Stimulated activated CD4-positive, alpha-beta T cell treated with anti-CD3 and anti-CD28 coated beads, Interleukin-2, amount 100 ng/mL, for 24 hours (primary cell): ENCODE results near the gene UBE2E2.

Experiments
- DNase-seq, 2 donors: peaks; one replicate each; pipeline ENCODE4 v3.0.0-alpha.2; 2020

The UBE2E2 gene

GRCh38 chr3:23549148-23549910 lies 346.2 kb downstream of the UBE2E2 start:
- DNase-seq = no peak

- DNase-seq = no peak
Measured at GRCh38 chr3:23550402-23550801, 347.3 kb downstream of the UBE2E2 start.

DNA sequence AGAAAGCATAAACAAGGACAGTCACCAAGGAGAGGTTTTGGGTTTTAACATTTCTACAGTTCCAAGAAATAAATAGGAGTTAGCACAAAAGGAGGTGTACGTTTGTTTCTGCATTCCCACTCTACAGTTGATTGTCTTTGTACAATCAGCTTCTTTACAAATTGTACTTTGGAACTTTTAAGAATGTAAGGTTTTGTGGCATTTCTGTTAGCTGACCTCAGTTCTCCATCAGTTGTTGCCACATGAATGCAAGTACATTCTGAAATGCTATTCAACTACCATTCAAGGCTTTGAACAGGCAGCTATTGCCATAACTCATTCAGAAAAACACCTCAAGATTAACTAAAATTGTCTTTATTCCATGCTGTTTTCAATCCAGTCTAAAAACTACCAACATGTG lies 349.4 kb downstream of the UBE2E2 start:
- no peak for DNase-seq

DNA sequence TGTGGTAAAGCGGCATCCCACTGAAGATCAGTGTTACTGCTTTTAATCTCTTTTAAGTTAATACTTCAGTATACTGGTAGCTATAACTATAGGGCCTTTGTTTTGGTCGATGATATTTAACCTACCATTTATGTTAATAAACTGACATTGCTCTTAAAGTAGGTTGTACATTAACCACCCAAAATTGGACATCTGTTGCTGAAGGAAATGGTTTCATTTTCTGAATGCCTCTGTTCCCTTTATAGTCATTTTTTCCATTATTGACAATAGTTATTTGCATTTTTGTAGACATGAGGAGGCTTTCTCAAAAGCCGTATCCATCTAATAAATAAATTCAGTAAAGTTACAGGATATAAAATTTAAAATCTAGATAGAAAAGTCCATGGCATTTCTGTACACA lies 350.2 kb downstream of the UBE2E2 start:
- DNase-seq = no peak

DNA sequence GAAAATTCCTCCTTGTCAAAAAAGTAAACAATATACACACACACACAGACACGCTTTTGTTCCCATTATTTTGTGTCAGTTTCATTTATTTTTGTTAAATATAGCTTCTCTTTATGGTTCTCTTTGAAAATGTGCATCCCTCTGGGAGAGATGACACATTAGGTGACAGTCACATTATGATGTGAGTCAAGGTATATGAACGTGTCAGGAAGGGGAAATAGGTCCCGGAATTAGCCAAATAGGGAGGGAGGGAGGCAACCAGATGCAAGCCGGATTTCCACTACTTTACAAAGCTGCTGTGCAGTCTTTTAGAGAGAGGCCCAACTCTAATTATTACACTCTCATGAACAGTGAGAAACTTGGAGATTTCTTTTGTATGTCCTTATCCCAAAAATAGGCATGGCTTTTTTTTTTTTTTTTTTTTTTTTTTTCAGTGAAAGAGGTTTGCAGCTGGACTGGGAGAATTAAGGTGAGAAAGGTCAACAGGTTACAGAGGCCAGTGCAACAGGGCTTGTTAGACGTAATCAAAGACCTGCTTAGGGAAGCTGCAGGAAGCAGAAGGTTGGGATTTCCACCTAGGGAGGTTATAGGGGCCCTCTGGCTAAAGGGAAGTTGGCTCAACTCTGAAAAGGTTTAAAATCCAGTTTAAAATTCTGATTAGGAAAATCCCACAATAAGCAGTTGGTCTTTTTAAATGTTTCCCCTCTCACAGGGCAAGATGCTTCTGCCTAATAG lies 362.1 kb downstream of the UBE2E2 start:
- DNase-seq = no peak

DNA sequence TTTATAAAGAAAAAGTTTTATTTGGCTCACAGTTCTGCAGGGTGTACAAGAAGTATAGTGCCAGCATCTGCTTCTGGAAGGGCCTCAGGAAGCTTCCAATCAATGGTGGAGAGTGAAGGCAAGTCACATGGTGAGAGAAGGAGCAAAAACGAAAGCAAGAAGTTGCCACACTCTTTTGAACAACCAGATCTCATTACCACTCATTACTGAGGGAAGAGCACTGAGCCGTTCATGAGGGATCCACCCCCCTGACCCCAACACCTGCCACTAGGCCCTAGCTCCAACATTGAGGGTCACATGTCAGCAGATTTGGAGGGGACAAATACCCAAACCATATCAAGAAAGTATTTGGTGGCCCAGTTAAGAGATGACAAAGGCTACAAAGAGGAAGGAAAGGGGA lies 363.4 kb downstream of the UBE2E2 start:
- no peak for DNase-seq

DNA sequence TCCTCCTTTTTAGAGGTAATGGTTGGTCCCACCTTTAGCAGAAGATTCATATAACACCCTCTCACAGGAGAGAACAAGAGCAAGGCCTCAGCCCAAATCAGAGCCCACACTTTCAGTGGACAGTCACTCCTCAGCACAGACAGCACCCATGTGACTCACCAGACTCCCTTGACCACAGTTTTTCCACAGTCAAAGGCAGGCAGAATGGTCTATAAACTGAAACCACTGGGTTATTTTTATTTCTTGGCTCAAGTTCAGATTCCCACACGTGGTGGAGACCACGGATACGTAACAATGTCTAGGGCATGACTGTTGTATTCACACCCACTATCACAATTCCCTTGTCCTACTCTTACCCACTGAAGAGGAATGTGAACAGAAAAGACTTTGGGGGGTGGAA lies 364.8 kb downstream of the UBE2E2 start:
- DNase-seq = no peak

DNA sequence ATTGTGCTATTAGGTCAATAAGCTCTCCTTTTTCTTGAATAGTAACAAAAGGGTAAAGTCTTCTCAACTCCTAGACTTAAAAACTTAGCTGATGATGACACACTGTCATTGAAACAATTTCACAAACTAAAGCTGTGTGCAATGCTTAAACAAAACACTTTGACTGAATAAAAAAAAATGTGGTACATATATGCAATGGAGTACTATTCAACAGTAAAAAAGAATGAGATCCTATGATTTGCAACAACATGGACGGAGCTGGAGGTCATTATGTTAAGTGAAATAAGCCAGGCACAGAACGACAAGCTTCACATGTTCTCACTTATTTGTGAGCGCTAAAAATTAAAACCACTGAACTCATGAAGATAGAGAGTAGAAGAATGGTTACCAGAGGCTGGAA lies 370.7 kb downstream of the UBE2E2 start:
- no peak for DNase-seq

DNA sequence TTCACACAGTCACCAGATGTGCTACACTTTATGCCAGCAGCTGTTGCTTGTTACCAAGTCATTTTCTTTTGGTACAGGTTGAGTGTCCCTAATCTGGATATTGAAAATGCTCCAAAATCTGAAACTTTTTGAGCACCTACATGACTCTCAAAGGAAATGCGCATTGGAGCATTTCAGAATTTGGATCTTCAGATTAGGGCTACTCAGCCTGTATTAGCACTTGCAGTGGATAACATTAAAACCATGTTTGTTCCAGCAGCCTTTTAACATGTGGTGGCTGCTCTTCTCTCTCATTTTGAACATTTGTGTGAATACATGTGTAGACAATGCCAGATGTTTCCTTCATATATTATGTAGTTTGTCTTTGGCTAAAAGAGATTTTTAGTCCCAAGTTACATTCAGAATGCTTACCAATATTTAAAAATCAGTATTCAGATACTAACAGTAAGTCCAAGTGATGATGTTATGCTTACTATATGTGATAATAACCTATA lies 371.7 kb downstream of the UBE2E2 start:
- DNase-seq = no peak

- DNase-seq = no peak
Measured at GRCh38 chr3:23575697-23576096, 372.6 kb downstream of the UBE2E2 start.

- DNase-seq = no peak
Measured at GRCh38 chr3:23576379-23576959, 373.3 kb downstream of the UBE2E2 start.

DNA sequence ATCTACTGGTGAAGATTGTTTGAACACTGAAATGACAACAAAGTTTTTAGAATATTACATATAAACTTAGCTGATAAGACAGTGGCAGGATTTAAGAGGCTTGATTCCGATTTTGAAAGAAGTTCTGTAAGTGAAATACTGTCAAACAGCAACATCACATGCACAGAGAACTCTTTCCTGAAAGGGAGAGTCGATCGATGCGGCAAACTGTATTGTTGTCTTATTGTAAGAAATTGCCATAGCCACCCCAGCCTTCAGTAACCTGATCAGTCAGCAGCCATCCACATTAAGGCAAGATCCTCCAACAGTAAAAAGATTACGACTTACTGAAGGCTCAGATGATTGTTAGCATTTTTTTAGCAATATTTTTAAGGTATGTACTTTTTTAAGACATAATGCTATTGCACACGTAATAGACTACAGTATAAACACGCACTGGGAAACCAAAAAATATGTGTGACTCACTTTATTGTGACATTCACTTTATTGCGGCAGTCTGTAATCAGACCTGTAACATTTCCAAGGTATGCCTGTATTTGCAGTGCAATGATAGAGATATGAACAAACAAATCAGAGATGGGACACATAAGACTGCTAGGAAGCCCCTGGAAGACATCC lies 377.1 kb downstream of the UBE2E2 start:
- no peak for DNase-seq

DNA sequence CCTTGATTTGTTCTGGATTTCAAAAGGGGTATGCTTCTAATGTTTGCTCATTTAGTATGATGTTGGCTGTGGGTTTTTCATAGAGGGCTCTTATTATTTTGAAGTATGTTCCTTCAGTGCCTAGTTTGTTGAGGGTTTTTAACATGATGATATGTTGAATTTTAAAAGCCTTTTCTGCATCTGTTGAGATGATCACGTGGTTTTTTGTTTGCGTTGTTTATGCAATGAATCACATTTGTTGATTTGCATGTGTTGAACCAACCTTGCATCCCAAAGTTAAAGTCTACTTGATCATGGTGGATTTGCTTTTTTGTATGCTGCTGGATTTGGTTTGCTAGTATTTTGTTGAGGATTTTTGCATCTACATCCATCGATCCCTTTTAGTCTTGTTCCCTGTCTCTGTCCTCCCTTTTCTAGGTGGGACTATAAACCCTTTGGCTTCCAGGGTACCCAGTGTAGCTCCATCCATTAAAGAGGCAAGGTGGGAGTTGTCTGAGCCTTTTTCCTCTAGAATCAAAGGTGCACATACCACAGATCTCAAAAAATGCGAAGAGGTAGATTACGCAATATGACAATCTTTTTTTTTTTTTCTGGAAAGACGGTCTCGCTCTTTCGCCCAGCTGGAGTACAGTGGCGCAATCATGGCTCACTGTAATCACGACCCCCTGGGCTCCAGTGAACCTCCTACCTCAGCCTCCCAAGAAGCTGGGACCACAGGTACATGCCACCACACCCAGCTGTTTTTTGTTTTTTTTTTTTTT lies 381.0 kb downstream of the UBE2E2 start:
- DNase-seq = no peak

GRCh38 chr3:23587513-23587912 lies 384.4 kb downstream of the UBE2E2 start:
- no peak for DNase-seq

DNA sequence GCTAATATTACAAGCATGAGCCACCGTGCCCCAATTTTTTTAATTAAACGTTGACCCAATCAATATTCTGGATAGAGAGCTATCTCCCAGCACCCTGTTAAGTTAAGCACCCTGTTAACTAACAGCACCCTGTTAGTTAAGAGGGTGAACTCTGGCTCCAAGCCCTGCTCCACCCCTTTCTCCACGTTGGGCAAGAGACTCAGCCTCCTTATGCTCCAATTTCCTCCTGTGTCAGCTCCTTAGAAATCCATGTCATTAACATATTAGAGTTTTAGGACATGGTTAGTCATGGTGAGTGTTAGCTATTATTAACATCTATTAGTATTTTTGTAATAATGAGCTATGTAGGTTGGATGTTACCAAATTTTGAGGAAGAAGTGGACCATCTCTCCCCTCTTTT lies 385.4 kb downstream of the UBE2E2 start:
- DNase-seq = no peak

- no peak for DNase-seq
Measured at GRCh38 chr3:23589602-23590001, 386.5 kb downstream of the UBE2E2 start.

DNA sequence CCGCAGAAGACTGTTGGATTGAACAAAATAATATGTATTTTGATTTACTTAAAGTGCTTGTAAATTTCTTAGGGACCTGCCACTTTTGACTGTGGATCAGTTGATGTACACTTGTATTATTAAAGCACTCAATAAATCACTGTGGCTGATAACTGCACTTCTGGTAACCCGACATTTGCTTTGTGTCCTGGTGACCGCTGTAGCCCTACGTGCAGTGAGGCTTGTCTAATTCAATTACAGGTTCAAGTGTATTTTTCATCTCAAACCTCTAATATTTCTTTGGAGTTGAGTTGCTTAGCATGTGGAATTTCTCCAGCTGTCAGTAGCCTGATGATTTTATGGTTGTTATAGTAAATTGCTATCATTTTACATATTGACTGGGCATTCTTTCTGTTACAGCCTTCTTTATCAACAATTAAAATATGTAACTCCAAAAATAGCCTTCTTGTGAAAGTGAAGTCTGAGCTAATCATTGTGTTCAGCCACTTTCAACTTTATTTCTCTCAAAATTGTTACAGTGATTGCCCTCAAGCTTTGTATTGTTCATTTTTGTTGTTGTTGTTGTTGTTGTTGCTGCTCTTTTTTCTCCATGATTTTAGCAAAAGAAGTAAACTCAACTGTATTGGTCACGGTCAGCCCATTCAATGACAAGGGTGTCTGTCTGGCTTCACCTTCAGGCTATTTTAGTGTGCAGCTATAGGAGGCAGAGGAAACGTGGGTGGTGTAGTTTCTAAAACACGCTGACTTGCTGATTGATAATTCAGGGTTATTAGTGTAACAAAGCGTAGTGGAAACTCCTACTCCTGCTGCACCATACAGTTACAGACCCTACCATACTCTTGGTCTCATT lies 387.5 kb downstream of the UBE2E2 start:
- no peak for DNase-seq

- no peak for DNase-seq
Measured at GRCh38 chr3:23591374-23591773, 388.2 kb downstream of the UBE2E2 start.

DNA sequence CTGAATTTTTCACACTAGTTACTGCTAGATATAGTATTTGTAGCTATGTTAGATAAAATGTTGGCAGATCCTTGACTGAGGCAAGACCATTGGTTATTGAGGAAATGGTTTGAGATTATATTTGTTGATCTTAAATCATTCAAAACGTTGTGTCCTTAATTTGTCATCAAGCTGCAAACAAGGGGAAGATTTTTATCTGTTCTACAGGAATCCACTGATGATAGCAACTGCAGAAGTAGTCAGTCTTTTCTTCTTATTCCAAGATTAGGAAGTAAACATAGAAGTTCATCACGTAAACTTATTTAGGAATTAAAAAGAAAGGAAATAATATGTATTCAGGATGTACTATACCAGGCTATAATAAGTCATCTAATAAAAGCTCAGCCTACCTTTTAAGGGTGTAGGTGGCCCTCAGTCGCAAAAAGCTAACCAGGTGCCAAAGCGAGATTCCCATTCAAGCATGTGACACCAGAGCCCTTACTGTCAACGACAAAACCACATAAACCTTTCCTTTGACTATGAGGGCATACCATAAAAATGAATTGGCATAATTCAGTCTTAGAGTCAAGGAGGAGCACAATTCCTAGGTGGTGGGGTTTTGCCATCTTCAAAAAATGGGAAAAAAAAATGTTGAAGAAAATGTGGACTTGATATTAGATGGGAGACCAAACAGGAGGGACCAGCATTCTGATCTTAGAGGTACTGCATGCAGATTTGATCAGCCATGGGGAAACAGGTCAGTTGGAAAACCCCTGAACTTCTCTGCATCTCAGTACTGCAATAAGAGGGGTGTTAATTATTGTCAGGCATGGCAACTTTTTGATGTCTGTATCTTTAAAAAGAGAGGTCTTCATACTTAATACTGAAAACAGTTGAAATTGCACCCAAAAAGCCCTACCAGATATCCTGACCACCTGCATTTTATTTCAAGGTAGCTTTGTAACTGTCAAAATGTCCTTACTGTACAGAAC lies 390.1 kb downstream of the UBE2E2 start:
- DNase-seq = no peak

- no peak for DNase-seq
Measured at GRCh38 chr3:23594066-23594465, 390.9 kb downstream of the UBE2E2 start.
